H1 (cell line): Measurements from ENCODE around the gene RAET1G. TPM values are rescaled to one million over a fixed set of nuclear protein-coding genes. Genes with fewer than 3 reads are reported as not detected.

Experiments used
- CTCF ChIA-PET: fragments of 300-600 bp; sonication (Branson Sonifier 250); formaldehyde crosslinking; loops from one replicate; lab custom pipeline; 2021; ENCODE audit not compliant: partially characterized antibody; lab: Charles Lee
- POLR2A ChIA-PET: fragments of 300-600 bp; sonication (Branson Sonifier 250); formaldehyde crosslinking; loops from one replicate; lab custom pipeline; 2021; ENCODE audit warnings: inconsistent platforms; ENCODE audit not compliant: partially characterized antibody; lab: Charles Lee
- DNase-seq, 2 experiments: peaks; one replicate each; pipeline versions ENCODE4 v3.0.0 to v3.0.0-alpha.2; 2010 to 2022; ENCODE audit warnings: low spot score in 2 of 2, low read depth in 1 of 2, mixed read lengths in 1 of 2
- FAIRE-seq: peaks from 2 replicates; lab custom pipeline; 2011; peaks lifted over from hg19 to GRCh38; lab: Jason Lieb, UNC
- H2AFZ ChIP-seq: 2 replicates; pipeline ENCODE4 v1.8.1; 2012; ENCODE audit warnings: low read length, inconsistent platforms
- H2AK5ac ChIP-seq: 2 replicates; pipeline ENCODE4 v1.6.1; 2013; ENCODE audit warnings: low read depth, low read length
- H2BK120ac ChIP-seq: replicated peaks from 2 replicates; pipeline ENCODE3; 2013; ENCODE audit warnings: low read depth, low read length, inconsistent platforms
- H2BK12ac ChIP-seq: 2 replicates; pipeline ENCODE4 v1.6.1; 2013; ENCODE audit warnings: low read depth, low read length
- H2BK15ac ChIP-seq: 2 replicates; pipeline ENCODE4 v1.6.1; 2013; ENCODE audit warnings: low read length
- H2BK20ac ChIP-seq: 2 replicates; pipeline ENCODE4 v1.6.1; 2013; ENCODE audit warnings: low read length
- H2BK5ac ChIP-seq: 2 replicates; pipeline ENCODE4 v1.6.1; 2013; ENCODE audit warnings: low read depth, low read length
- H3K14ac ChIP-seq: 2 replicates; pipeline ENCODE4 v1.6.1; 2013; ENCODE audit warnings: inconsistent platforms; ENCODE audit not compliant: insufficient read length
- H3K18ac ChIP-seq: 2 replicates; pipeline ENCODE4 v1.6.1; 2013; ENCODE audit warnings: low read length; ENCODE audit errors: extremely low read depth
- H3K23ac ChIP-seq: 2 replicates; pipeline ENCODE4 v1.6.1; 2013; ENCODE audit warnings: inconsistent platforms; ENCODE audit not compliant: insufficient read length
- H3K23me2 ChIP-seq: 2 replicates; pipeline ENCODE4 v1.6.1; 2013; ENCODE audit warnings: low read depth, low read length
- H3K27ac ChIP-seq: 2 replicates; pipeline ENCODE4 v1.6.1; 2011; ENCODE audit warnings: low read depth, low read length, inconsistent platforms
- H3K27me3 ChIP-seq, 4 experiments: replicated peaks in 1 of 4; 1 replicate in 1 of 4; 2 replicates in 3 of 4; pipeline versions ENCODE4 v1.6.1 to v1.8.1; 2011 to 2013; ENCODE audit warnings: low read length in 3 of 4, mild to moderate bottlenecking in 3 of 4, inconsistent platforms in 2 of 4, mixed read lengths in 2 of 4, moderate library complexity in 1 of 4; ENCODE audit not compliant: control insufficient read depth in 3 of 4, insufficient read depth in 3 of 4; ENCODE audit errors: extremely low read depth in 1 of 4
- H3K36me3 ChIP-seq, 4 experiments: 2 replicates each; pipeline versions ENCODE4 v1.6.1 to v1.8.1; 2011 to 2013; ENCODE audit warnings: mild to moderate bottlenecking in 4 of 4, low read length in 3 of 4, moderate library complexity in 2 of 4, control low read depth in 1 of 4, inconsistent platforms in 1 of 4; ENCODE audit not compliant: insufficient read depth in 4 of 4, control insufficient read depth in 2 of 4
- H3K4ac ChIP-seq: replicated peaks from 2 replicates; pipeline ENCODE3; 2013; ENCODE audit warnings: low read length, low read depth, mixed read lengths, inconsistent platforms; ENCODE audit not compliant: insufficient read length
- H3K4me1 ChIP-seq, 4 experiments: replicated peaks in 1 of 4; 1 replicate in 1 of 4; 2 replicates in 3 of 4; pipeline versions ENCODE4 v1.6.1 to v1.8.1; 2011 to 2013; ENCODE audit warnings: low read length in 3 of 4, inconsistent platforms in 2 of 4, mixed read lengths in 1 of 4; ENCODE audit not compliant: insufficient read depth in 4 of 4, control insufficient read depth in 3 of 4
- H3K4me2 ChIP-seq, 2 experiments: 2 replicates each; pipeline versions ENCODE4 v1.6.1 to v1.8.1; 2011 to 2013; ENCODE audit warnings: low read depth in 2 of 2, low read length in 2 of 2, control low read depth in 1 of 2, inconsistent platforms in 1 of 2, mild to moderate bottlenecking in 1 of 2; ENCODE audit not compliant: insufficient read depth in 1 of 2
- H3K4me3 ChIP-seq, 4 experiments: fragments of 200-600, 300-600 bp in 1 of 4; sonication (generic), shearing (Covaris generic), sonication (Bioruptor Twin) in 1 of 4; 2 replicates each; pipeline versions ENCODE4 v1.5.1 to v1.8.1; 2011 to 2016; ENCODE audit warnings: low read length in 4 of 4, low read depth in 3 of 4, control low read depth in 2 of 4, inconsistent platforms in 2 of 4, mild to moderate bottlenecking in 2 of 4, mixed read lengths in 1 of 4, moderate library complexity in 1 of 4; ENCODE audit not compliant: insufficient read depth in 2 of 4; ENCODE audit errors: extremely low read depth in 1 of 4
- H3K56ac ChIP-seq: replicated peaks from 2 replicates; pipeline ENCODE3; 2013; ENCODE audit warnings: low read depth, mild to moderate bottlenecking, mixed read lengths, low read length, inconsistent platforms; ENCODE audit not compliant: insufficient read length
- H3K79me1 ChIP-seq: 2 replicates; pipeline ENCODE4 v1.6.1; 2013; ENCODE audit warnings: low read depth, low read length, control low read depth
- H3K79me2 ChIP-seq, 2 experiments: 2 replicates each; pipeline versions ENCODE4 v1.6.1 to v1.8.1; 2012 to 2013; ENCODE audit warnings: low read length in 2 of 2, mild to moderate bottlenecking in 2 of 2, inconsistent platforms in 1 of 2; ENCODE audit not compliant: insufficient read depth in 2 of 2, control insufficient read depth in 1 of 2
- H3K9ac ChIP-seq, 4 experiments: replicated peaks in 1 of 4; 1 replicate in 1 of 4; 2 replicates in 3 of 4; pipeline versions ENCODE4 v1.6.1 to v1.8.1; 2011 to 2013; ENCODE audit warnings: low read depth in 3 of 4, low read length in 3 of 4, control low read depth in 2 of 4, mild to moderate bottlenecking in 2 of 4, moderate library complexity in 2 of 4, inconsistent platforms in 1 of 4; ENCODE audit errors: extremely low read depth in 1 of 4
- H3K9me3 ChIP-seq, 2 experiments: 2 replicates each; pipeline versions ENCODE4 v1.6.1 to v1.8.1; 2012 to 2013; ENCODE audit warnings: mild to moderate bottlenecking in 2 of 2, moderate library complexity in 2 of 2, control low read depth in 1 of 2, inconsistent platforms in 1 of 2, low read depth in 1 of 2, low read length in 1 of 2, mixed read lengths in 1 of 2; ENCODE audit not compliant: insufficient read depth in 2 of 2
- H4K20me1 ChIP-seq, 2 experiments: replicated peaks in 1 of 2; 2 replicates each; pipeline versions ENCODE3 to v1.8.1; 2011 to 2013; ENCODE audit warnings: inconsistent platforms in 2 of 2, low read length in 2 of 2, mild to moderate bottlenecking in 1 of 2; ENCODE audit not compliant: insufficient read depth in 2 of 2, control insufficient read depth in 1 of 2
- H4K5ac ChIP-seq: 2 replicates; pipeline ENCODE4 v1.6.1; 2013; ENCODE audit warnings: low read length, low read depth, mixed read lengths, inconsistent platforms; ENCODE audit not compliant: insufficient read length
- H4K8ac ChIP-seq: 2 replicates; pipeline ENCODE4 v1.8.0; 2013; ENCODE audit warnings: mild to moderate bottlenecking, moderate library complexity, low read length, inconsistent platforms; ENCODE audit not compliant: insufficient read depth; ENCODE audit errors: extremely low read depth
- H4K91ac ChIP-seq: replicated peaks from 2 replicates; pipeline ENCODE3; 2013; ENCODE audit warnings: low read length, mixed read lengths, inconsistent platforms; ENCODE audit not compliant: insufficient read length
- CHD2 ChIP-seq: IDR thresholded peaks from 2 replicates; pipeline ENCODE4 v1.6.1; 2012; ENCODE audit warnings: low read length, improper control_type of control experiment
- EP300 ChIP-seq, 2 experiments: IDR thresholded peaks; 1 replicate in 1 of 2; 2 replicates in 1 of 2; pipeline ENCODE4 v1.6.1; 2011 to 2012; ENCODE audit warnings: low read depth in 2 of 2, low read length in 2 of 2, mild to moderate bottlenecking in 2 of 2, borderline replicate concordance in 1 of 2, inconsistent platforms in 1 of 2, moderate library complexity in 1 of 2
- HDAC6 ChIP-seq: IDR thresholded peaks from one replicate; pipeline ENCODE4 v1.7.1; 2012; ENCODE audit warnings: low read depth, mild to moderate bottlenecking, inconsistent platforms, low read length, moderate library complexity
- SAP30 ChIP-seq: fragments of 300-600 bp; sonication (generic); IDR thresholded peaks from 2 replicates; pipeline ENCODE4 v1.7.1; 2012; ENCODE audit warnings: low read length, moderate library complexity, mild to moderate bottlenecking, inconsistent platforms; ENCODE audit not compliant: insufficient read depth, insufficient replicate concordance
- SUZ12 ChIP-seq: fragments of 200-600 bp; sonication (generic); IDR thresholded peaks from 2 replicates; pipeline ENCODE4 v1.6.1; 2012; ENCODE audit warnings: mild to moderate bottlenecking, inconsistent platforms, low read length, moderate library complexity, mixed read lengths
- WGBS, 2 experiments: shearing (Covaris generic) in 1 of 2; methylation state at CpG; one replicate each; pipeline versions ENCODE4 v1.1.6 to v1.1.7; 2013 to 2015; ENCODE audit warnings: low lambda C conversion rate in 2 of 2, mixed read lengths in 2 of 2, inconsistent platforms in 1 of 2, low coverage in 1 of 2, missing lambda C conversion rate in 1 of 2; ENCODE audit not compliant: insufficient replicate concordance in 2 of 2, insufficient coverage in 1 of 2, insufficient read length in 1 of 2; ENCODE audit errors: extremely low coverage in 1 of 2, missing lambda C conversion rate in 1 of 2; 5-methylcytosine and 5-hydroxymethylcytosine counted together
- polyA plus RNA-seq, 7 experiments: library from polyadenylated mRNA; depleted of rRNA in 3 of 7; stranded (reverse) in 5 of 7; unstranded in 2 of 7; fragments of >200 nt in 5 of 7; fragments of 200-250 nt in 2 of 7; gene quantifications; 1 replicate in 5 of 7; 2 replicates in 1 of 7; 4 replicates in 1 of 7; pipeline versions ENCODE4 v1.2.1 to v1.2.3, GENCODE V29; 2011 to 2013; ENCODE audit warnings: missing spikeins in 2 of 7, mixed read lengths in 2 of 7
- total RNA-seq: library from RNA; stranded (reverse); fragmentation: NEBNext Ultra II Directional; extraction: Animal tissue kit (Norgen Biotek cat#: 25700); gene quantifications from 2 replicates; pipeline ENCODE4 v1.2.1, GENCODE V29; 2021

RAET1G gene
- total and polyA plus RNA-seq, 2 of the 8 experiments (the other 6 are each of a cell fraction or from before 2014, with no cell fraction given), result 0.08 TPM; not detected in 1

- no peak overlapping the region for H3K4me2 ChIP-seq
- no peak overlapping the region for H2BK15ac ChIP-seq
- H2AFZ ChIP-seq, result no peak overlapping the region
- no peaks in the 10 kb centered on the region for H3K4me1 ChIP-seq
- H4K8ac ChIP-seq, result no peak overlapping the region
- H2AK5ac ChIP-seq, result no peak overlapping the region
- no peak for DNase-seq
- H3K9ac ChIP-seq, result no peak overlapping the region
- no peaks in the 10 kb centered on the region for H3K79me2 ChIP-seq
- H4K91ac ChIP-seq, result no peak overlapping the region
- H3K23me2 ChIP-seq, result no peaks in the 10 kb centered on the region
- no peak for FAIRE-seq
- no peak overlapping the region for H3K23ac ChIP-seq
- peaks cover 15 to 22% of the 10 kb centered on the region in 2 experiments; a peak in 3 of 4 replicates for H3K9me3 ChIP-seq
- H3K79me1 ChIP-seq, result no peaks in the 10 kb centered on the region
- no peak overlapping the region for H4K5ac ChIP-seq
- ChIA-PET CTCF (no interaction called here), POLR2A (no interaction called here)
- H3K14ac ChIP-seq, result no peak overlapping the region
- H3K18ac ChIP-seq, result no peak overlapping the region
- TF ChIP-seq HDAC6, result no peak
- no peak for TF ChIP-seq EP300 (IDR thresholded peaks at IDR 0.05; ENCODE audit: borderline replicate concordance in 1 of 2, low read depth in 2 of 2, low read length in 2 of 2)
- no peak for TF ChIP-seq SAP30
- TF ChIP-seq CHD2, result no peak
- no peak for TF ChIP-seq SUZ12
- 94% methylated on average over 23 of the region's 23 CpGs; no CpG with 5 or more reads in 1 of the 2 experiments for WGBS, 2 experiments
- no peaks in the 10 kb centered on the region for H3K27me3 ChIP-seq
- H3K4me3 ChIP-seq, result no peak overlapping the region
- no peak overlapping the region for H2BK5ac ChIP-seq
- H3K56ac ChIP-seq, result no peak overlapping the region
- H3K4ac ChIP-seq, result no peak overlapping the region
- no peaks in the 10 kb centered on the region for H4K20me1 ChIP-seq
- H2BK12ac ChIP-seq, result no peak overlapping the region
- no peak overlapping the region for H3K27ac ChIP-seq
- no peak overlapping the region for H2BK120ac ChIP-seq
- no peaks in the 10 kb centered on the region for H3K36me3 ChIP-seq
- H2BK20ac ChIP-seq, result no peak overlapping the region
Observed at GRCh38 chr6:149910721-149911151, 12.2 kb downstream of the RAET1G start.
